ENCODE results near the gene LNX2.

- TF ChIP-seq CTCF (conservative IDR thresholded peaks at IDR 0.05 in 1 of 2, IDR thresholded peaks at IDR 0.05 in 1 of 2; ENCODE audit: extremely low read depth in 1 of 2, insufficient read depth in 1 of 2, low read depth in 1 of 2, low read length in 2 of 2) (no peak), EZH2 (IDR thresholded peaks at IDR 0.05; ENCODE audit: borderline replicate concordance, low read length) (no peak)
Observed at GRCh38 chr13:27505792-27506191, 114.5 kb downstream of the LNX2 start.

All from mammary epithelial cell (primary cell).